NCI-H2107 (cell line): Measurements from ENCODE around the gene CBLL1.

ENCODE experiments used
- DNase-seq: peaks from one replicate; lab custom pipeline; 2025; lab: John Stamatoyannopoulos, UW

Gene CBLL1

DNA sequence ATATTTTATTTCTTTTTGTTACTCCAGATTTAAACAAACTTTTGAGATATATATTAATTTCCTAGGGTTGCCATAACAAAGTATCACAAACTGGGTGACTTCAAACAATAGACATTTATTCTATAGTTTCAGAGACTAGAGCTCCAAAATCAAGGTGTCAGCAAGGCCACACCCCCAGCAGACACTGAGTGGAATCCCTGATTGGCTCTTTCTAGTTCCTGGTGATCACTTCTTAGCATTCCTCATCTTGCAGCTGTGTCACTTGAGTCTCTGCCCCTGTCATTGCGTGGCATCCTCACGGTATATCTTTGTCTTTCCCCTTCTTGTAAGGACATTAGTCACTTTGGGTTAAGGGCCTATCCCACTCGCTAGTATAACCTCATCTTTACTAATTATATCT is 66.7 kb downstream of the CBLL1 start:
- no peak for DNase-seq
